ENCODE results near the gene TXNDC12. TPM values are rescaled to one million over a fixed set of nuclear protein-coding genes. Genes with fewer than 3 reads are reported as not detected.
"Not testable (repeated sequence)": the region's sequence is repeated elsewhere in the genome, so short reads cannot be mapped to it uniquely, and the experiment has no call there.

TXNDC12 gene
- total and polyA plus RNA-seq, 9 of the 15 experiments (the other 6 are each of a cell fraction or from before 2014, with no cell fraction given) = 17.0 to 60.8 (median 37.8) TPM

DNA sequence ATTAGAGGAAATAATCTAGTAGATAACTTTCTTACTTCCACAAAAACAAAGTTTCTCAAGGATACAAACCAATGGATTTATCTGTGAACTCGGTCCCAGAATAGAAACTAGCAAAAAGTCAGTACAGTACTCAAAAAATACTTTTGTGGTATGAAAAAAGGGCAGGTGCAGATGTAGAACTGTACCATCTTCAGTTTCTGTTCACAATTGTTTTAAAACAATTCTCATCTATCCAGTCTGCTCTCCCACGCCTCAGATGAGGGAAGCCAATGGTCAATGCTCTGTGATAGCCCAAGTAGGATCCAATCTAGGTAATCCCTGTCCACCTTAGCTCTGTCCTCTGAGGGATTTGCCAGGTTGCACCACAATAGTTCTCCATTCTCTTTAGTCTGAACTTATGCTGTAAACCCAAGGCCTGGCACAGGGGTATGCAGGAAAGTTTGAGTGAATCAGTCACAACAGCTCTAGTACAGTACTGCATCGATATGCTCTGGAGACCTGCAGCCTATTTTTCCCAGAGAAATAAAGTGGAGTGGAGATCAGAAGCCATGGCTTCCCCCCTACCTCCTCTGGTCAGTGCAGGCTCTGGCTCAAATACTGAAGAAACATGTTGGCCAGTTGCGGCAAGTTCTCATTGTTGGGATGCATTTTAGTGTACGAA, 22.7 kb downstream of the TXNDC12 start (continued):
- 0 out of 2 replicates have a peak, but pooled peaks have one; percentile 10 for TF ChIP-seq ZNF232 (CRISPR knock-in tag; IDR thresholded peaks at IDR 0.05)
- peak; percentile 18 for TF ChIP-seq HNRNPLL (IDR thresholded peaks at IDR 0.05; ENCODE audit: low read depth, low read length, poor library complexity, severe bottlenecking)
- TF ChIP-seq SPI1 (IDR thresholded peaks at IDR 0.05; ENCODE audit: borderline replicate concordance, low read depth, low read length) = no peak
- no peak for TF ChIP-seq BRCA1 (IDR thresholded peaks at IDR 0.05)
- TF ChIP-seq BRCA1 (CRISPR knock-in tag; IDR thresholded peaks at IDR 0.05) = no peak

DNA sequence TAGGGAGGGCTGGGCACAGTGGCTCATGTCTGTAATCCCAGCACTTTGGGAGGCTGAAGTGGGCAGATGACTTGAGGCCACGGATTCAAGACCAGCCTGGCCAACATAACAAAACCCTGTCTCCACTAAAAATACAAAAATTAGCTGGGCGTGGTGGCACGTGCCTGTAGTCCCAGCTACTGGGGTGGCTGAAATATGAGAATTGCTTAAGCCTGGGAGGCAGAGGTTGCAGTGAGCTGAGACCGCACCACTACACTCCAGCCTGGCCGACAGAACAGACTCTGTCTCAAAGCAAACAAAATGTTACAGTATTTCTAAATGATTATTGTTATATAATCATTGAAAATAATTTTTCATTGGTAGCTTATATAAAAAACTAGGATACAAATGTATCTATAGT, 26.2 kb downstream of the TXNDC12 start:
- DNase-seq (ENCODE audit: extremely low read depth in 1 of 4, low spot score in 3 of 4); H2AFZ ChIP-seq (ENCODE audit: low read depth, low read length); ATAC-seq; H3K27ac ChIP-seq (ENCODE audit: extremely low read depth, low read depth, low read length); intact Hi-C loops (cut with micrococcal nuclease); H3K4me3 ChIP-seq; FAIRE-seq; CTCF ChIA-PET (ENCODE audit: low intra/inter-chr PET ratio); H3K4me2 ChIP-seq (ENCODE audit: insufficient read depth, low read length); H3K27me3 ChIP-seq (ENCODE audit: control insufficient read depth in 2 of 2, insufficient read depth in 2 of 2, low read length in 2 of 2); H3K9me3 ChIP-seq (replicated peaks; ENCODE audit: control insufficient read depth, insufficient read depth, low read depth, low read length); BruUV-seq (replicated peaks); H3K9me1 ChIP-seq (ENCODE audit: control insufficient read depth, insufficient read depth, low read length); H3K9ac ChIP-seq (ENCODE audit: insufficient read depth in 1 of 2, low read depth in 2 of 2, low read length in 2 of 2); in situ Hi-C loops (cut with MboI): not testable (repeated sequence)
- Histone ChIP-seq H3K36me3 (ENCODE audit: control insufficient read depth, insufficient read depth, low read length) (peaks cover 55% of the 10 kb centered on the region), H3K4me1 (replicated peaks in 1 of 2; ENCODE audit: control insufficient read depth in 2 of 2, insufficient read depth in 2 of 2, low read length in 2 of 2) (peaks cover 12 to 17% of the 10 kb centered on the region in 2 experiments; a peak in 4 of 5 replicates), H3K79me2 (ENCODE audit: control insufficient read depth, insufficient read depth, low read length) (peaks cover 35% of the 10 kb centered on the region), H4K20me1 (replicated peaks; ENCODE audit: control insufficient read depth, insufficient read depth, low read length) (peaks cover 17% of the 10 kb centered on the region)
- POLR2A ChIA-PET = interaction anchor here (0.6 to 2.0 kb wide), 2 partner anchors 8 to 1060 kb away, joined by 3 to 7 read pairs; no protein-coding TSS in a partner anchor
- 84% methylated on average over 5 of the region's 5 CpGs for WGBS (ENCODE audit: insufficient coverage, low coverage, missing lambda C conversion rate)
